Ectodermal cell (in vitro differentiated cells): ENCODE results near the gene TPRG1L.

Experiments
- H3K27ac ChIP-seq: 2 replicates; pipeline ENCODE4 v1.7.0; 2013; ENCODE audit warnings: mild to moderate bottlenecking, low read depth, low read length; ENCODE audit not compliant: insufficient read depth, poor library complexity, severe bottlenecking
- H3K27me3 ChIP-seq: 2 replicates; pipeline ENCODE4 v1.7.0; 2013; ENCODE audit warnings: mild to moderate bottlenecking, low read length; ENCODE audit not compliant: insufficient read depth, control insufficient read depth, poor library complexity, severe bottlenecking
- H3K36me3 ChIP-seq: one replicate; pipeline ENCODE4 v1.7.0; 2013; ENCODE audit warnings: low read length; ENCODE audit not compliant: control insufficient read depth, insufficient read depth
- H3K4me1 ChIP-seq: one replicate; pipeline ENCODE4 v1.7.0; 2013; ENCODE audit warnings: low read length; ENCODE audit not compliant: control insufficient read depth, insufficient read depth
- H3K4me3 ChIP-seq: 2 replicates; pipeline ENCODE4 v1.7.0; 2013; ENCODE audit warnings: low read depth, low read length, control low read depth; ENCODE audit not compliant: insufficient read depth
- H3K9me3 ChIP-seq: 2 replicates; pipeline ENCODE4 v1.7.0; 2013; ENCODE audit warnings: mild to moderate bottlenecking, low read length, moderate library complexity; ENCODE audit not compliant: control insufficient read depth
- WGBS, 2 experiments: methylation state at CpG; one replicate each; pipeline ENCODE4 v1.1.7; 2013; ENCODE audit warnings: missing lambda C conversion rate in 2 of 2; 5-methylcytosine and 5-hydroxymethylcytosine counted together

TPRG1L gene

DNA sequence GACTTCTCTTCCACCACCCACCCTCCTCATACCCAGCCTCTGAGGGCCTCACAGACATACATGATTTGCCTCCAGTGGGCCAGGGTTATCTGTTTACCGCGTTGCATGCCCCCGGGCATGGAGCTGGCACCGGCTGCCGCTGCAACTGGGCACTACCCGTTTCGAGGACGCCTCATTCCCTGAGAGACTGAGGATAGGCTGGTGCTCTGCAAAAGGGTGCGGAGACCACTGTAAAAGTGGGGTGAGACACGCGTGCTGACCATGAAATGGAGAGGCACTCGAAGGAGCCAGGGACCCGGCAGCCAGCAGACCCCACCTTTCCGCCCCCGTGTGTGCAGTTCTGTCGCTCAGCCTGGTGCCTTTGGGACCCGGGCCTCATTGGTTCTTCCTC, 48.2 kb downstream of the TPRG1L start:
- Histone ChIP-seq H3K27me3 (peaks cover 32% of the 10 kb centered on the region), H3K4me3 (no peak overlapping the region), H3K36me3 (no peaks in the 10 kb centered on the region), H3K9me3 (no peaks in the 10 kb centered on the region), H3K4me1 (no peaks in the 10 kb centered on the region), H3K27ac (no peak overlapping the region)
- 92% methylated on average over 17 of the region's 17 CpGs for WGBS, 2 experiments

DNA sequence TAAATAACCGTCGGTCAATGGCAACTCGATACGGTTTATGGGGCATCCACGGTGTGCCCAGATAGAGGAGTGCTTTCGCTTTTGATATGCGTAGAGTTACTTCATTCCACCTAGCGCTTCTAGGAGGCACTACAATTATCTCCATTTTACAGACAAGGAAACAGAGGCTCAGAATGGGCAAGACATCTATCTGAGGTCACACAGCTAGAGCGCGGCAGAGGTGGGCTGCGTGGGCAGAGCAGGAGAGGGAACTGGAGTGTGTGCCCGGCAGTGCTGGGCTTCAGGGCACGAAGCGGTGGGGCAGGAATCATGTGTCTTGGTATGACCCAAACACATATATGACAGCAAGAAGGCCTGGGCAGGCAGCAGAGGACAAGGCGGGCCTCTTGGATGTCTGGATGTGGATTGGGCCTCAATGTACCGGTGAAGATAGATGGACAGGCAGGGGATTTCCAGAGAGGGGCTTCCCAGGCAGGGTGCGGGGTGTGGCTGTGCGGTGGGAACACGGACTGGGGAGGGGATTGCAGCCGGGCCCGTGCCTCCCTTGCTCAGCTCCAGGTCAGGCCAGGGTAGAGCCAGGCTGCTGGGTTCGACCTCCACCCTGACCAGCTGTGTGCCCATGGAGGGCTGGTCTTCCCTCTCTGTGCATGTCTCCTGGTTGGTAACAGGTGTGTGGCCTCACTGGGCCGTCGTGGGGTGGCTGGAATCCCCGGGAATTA, 48.7 kb downstream of the TPRG1L start:
- Histone ChIP-seq H3K4me3 (no peak overlapping the region), H3K27me3 (peaks cover 28% of the 10 kb centered on the region), H3K36me3 (no peaks in the 10 kb centered on the region), H3K4me1 (no peaks in the 10 kb centered on the region), H3K9me3 (no peaks in the 10 kb centered on the region), H3K27ac (no peak overlapping the region)
- WGBS, 2 experiments: 89 to 91% methylated on average over 25 of the region's 25 CpGs

DNA sequence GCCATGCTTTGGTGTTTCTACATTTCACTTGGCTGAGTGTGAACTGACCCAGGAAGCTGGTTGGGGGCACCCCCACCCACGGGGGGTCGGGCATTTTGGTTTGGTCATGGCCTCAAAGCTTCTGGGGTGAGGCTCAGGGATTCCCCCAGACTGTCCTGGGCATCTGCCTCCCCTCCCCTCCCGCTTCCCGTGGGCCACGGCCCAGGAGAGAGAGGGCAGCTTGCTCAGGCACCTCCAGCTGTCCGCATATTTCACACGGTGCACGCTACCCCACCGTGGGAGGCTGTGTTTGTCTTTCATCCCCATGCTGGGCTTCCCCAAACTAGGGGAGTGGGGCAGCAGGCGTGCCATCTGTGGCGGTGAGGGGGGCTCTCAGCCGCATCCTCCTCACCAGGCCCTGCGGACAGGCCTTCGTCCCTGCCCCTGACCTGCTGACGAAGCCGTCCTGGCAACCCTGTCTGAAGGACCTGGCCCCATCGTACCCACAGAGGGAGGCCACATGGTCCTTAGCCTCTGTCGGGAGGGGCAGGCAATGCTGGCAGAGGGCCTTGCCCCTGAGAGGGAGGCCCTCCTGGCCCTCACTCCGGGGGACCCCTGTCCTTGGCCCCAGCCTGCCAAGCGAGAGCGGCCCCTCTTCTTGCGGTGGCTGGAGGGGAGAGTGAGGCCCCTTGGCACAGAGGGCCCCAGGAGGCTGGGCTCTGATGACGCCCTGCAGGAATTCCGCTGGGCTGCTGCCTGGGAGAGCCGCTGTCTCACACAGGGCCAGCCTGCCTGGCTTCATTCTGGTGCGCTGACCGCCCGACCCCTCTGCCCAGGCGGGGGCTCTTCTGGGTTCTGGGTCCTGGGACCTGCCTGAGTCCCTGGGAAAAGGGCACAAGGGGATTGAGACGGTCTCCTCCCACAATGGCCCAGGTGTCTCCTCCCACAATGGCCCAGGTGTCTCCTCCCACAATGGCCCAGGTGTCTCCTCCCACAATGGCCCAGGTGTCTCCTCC, 49.6 kb downstream of the TPRG1L start:
- Histone ChIP-seq H3K9me3 (no peaks in the 10 kb centered on the region), H3K27me3 (peaks cover 20% of the 10 kb centered on the region), H3K4me1 (no peaks in the 10 kb centered on the region), H3K4me3 (no peak overlapping the region), H3K36me3 (no peaks in the 10 kb centered on the region), H3K27ac (no peak overlapping the region)
- 77 to 78% methylated on average over 30 of the region's 30 CpGs for WGBS, 2 experiments

DNA sequence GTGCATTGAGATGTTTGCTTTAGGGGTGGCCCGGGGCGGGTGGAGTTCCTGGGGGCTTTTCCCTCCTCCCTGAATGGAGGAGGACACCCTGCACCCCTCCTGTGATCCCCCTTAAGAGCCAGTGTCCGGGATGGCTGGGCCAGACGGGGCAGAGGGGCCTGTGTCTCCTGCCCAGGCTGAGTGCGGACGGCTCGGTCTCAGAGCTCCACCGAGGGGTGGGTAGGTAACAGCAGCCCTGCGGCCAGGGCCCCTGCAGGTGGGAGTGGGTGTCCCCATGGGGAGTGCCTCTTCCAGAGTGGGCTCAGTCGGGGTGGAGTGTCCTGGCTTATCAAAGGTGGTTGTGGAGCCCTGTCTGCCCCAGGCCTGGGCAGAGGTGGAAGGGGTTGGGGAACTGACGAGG, 50.6 kb downstream of the TPRG1L start:
- WGBS, 2 experiments: 90 to 91% methylated on average over 11 of the region's 11 CpGs
- Histone ChIP-seq H3K4me3 (no peak overlapping the region), H3K36me3 (no peaks in the 10 kb centered on the region), H3K27me3 (peaks cover 16% of the 10 kb centered on the region), H3K4me1 (no peaks in the 10 kb centered on the region), H3K27ac (no peak overlapping the region), H3K9me3 (no peaks in the 10 kb centered on the region)

DNA sequence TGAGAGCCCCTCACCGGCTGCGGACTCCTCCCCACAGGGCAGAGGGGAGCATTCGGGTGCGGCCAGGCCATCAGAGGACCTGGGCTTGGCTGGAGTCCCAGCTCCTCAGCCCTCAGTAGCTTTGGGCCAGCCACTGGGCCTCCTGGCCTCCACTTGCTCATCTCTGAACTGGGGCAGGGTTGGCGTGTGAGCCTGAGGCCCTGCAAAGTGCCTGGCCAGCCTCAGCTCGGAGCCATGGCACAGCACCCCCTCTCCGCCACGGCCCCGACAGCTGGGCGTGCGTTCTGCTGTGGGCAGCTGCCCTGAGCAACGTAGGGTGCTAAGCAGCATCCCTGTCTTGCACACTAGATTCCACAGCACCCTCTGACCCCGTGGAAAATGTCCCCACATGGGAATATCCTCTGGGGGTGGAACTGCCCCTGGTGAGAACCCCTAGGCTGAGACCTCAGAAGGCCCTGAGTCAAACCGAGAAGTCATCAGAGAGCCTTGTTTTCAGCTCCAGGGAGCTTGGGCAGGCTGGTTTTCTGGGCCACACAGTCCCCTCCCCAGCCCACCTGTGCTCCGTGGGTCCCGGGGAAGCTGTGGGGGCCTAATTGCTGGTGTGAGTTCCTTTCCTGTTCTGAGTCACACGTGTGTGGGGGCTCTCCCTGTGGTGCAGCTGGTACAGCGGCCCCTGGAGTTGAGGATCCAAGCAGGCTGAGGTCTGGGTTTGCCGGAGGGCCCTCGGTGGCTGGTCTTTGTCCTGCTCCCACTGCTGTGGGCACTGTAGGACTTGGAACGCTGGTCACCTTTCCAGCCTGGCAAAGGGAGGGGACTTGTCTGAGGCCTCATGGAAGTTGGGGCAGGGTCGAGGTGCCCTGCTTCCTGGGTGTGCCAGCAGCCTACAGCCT, 52.0 kb downstream of the TPRG1L start:
- WGBS, 2 experiments: 83 to 88% methylated on average over 22 of the region's 22 CpGs
- H3K27me3 ChIP-seq: peaks cover 5% of the 10 kb centered on the region
- H3K36me3 ChIP-seq: no peaks in the 10 kb centered on the region
- H3K9me3 ChIP-seq: no peaks in the 10 kb centered on the region
- no peak overlapping the region for H3K4me3 ChIP-seq
- no peaks in the 10 kb centered on the region for H3K4me1 ChIP-seq
- H3K27ac ChIP-seq: no peak overlapping the region

DNA sequence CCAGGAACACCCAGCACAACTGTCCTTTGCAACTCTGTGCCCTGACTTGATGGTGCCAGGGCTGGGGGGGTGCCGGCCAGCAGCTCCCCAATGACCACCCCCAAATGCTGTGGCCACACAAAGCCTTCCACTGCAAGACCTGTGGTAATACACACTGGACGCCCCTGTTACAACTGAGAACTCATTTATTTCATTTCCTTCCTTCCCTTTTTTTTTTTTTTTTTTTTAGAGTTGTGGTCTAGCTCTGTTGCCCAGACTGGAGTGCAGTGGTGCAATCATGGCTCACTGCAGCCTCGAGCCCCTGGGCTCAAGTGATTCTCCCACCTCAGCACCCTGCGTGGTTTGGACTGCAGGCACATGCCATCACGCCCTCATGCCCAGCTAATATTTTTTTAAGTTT, 52.7 kb downstream of the TPRG1L start:
- Histone ChIP-seq H3K4me1 (no peaks in the 10 kb centered on the region), H3K36me3 (no peaks in the 10 kb centered on the region), H3K27me3 (no peaks in the 10 kb centered on the region), H3K27ac (no peak overlapping the region), H3K9me3 (no peaks in the 10 kb centered on the region), H3K4me3 (no peak overlapping the region)
- 76 to 81% methylated on average over 5 of the region's 5 CpGs for WGBS, 2 experiments

DNA sequence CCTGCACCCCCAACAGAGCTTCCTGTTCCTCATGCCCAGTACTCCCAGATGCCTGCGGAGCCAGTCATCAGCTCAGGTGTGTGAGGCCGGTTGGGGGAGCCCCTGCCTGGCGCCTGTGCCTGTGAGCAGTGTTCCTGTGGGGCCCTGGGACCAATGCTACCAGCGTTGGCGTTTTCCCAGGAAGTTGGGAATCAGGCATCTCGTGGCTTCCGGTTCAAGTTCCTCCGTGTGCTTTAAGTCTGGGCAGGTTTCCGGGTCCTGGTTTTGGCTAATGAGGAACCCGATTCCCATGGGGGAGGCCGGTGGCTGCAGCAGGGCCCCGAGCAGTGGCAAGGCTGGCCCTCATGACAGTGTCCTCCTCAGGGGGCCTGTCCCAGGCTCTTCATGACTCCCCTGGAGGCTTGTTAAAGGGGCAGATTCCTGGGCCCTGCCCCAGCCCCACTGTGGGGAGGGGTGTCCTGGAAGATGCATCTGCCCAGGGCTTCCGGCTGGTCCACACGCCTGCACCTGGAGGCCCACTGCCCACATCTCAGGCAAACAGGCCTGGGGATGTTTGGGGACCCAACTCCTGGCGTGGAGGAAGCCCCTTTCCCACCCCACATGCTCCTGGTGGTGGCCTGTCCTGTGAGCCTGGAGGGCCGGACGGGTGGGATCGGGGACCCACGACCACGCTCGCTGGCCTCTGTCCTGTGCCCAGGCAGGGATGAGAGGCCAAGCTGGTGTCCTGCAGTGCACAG, 53.7 kb downstream of the TPRG1L start:
- Histone ChIP-seq H3K27ac (no peak overlapping the region), H3K4me1 (no peaks in the 10 kb centered on the region), H3K27me3 (peaks cover 7% of the 10 kb centered on the region), H3K4me3 (no peak overlapping the region), H3K9me3 (no peaks in the 10 kb centered on the region), H3K36me3 (no peaks in the 10 kb centered on the region)
- WGBS, 2 experiments: 78 to 82% methylated on average over 21 of the region's 21 CpGs

DNA sequence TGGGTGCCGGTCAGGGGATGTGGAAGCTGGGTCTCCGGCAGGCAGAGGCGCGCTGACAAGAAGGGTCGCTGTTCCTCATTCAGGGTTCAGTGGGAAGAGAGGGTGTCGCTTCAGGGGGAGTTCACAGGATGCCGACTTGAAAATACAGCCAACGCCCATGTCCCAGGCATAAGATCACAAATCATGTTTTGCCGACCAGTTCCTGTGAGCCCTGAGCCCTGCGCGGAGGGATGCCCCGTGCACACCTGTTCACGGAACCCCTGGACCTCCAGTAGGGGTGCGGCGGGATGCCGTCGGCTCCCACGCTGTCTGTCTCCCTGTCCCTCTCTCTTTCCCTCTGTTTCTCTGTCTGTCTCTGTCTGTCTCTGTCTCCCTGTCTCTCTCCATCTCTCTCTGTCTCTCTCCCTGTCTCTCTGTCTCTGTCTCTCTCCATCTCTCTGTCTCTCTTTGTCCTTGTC, 54.3 kb downstream of the TPRG1L start:
- no peaks in the 10 kb centered on the region for H3K36me3 ChIP-seq
- H3K4me3 ChIP-seq: no peak overlapping the region
- no peaks in the 10 kb centered on the region for H3K9me3 ChIP-seq
- H3K4me1 ChIP-seq: no peaks in the 10 kb centered on the region
- H3K27me3 ChIP-seq: peaks cover 13% of the 10 kb centered on the region
- no peak overlapping the region for H3K27ac ChIP-seq
- WGBS, 2 experiments: 89 to 90% methylated on average over 18 of the region's 18 CpGs
